ENCODE data around the gene MEF2C.

DNA sequence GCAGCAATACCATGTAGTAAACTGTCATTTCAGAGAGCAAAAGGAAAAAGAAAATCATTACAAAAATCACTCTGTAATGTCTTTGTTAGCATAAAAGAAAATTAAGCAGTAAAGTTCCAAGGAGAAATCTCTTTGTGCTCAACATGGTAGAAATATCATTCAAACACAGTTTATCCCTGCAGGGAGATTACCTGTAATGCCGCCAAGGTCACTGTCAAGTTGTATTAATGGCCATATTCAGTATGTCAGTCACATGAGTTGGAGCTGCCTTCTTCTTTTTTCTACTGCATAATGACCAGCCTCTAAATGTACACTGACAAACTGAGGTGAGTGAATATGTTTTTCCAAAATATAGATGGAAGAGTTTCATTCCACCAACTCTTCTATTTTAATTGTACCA is 36.5 kb downstream of the MEF2C start:
- no peak for TF ChIP-seq MTA1 (CRISPR knock-in tag; IDR thresholded peaks at IDR 0.05; ENCODE audit: borderline replicate concordance)
- no peak for TF ChIP-seq NCOA2 (CRISPR knock-in tag; IDR thresholded peaks at IDR 0.05)
- TF ChIP-seq, protein P1, sequence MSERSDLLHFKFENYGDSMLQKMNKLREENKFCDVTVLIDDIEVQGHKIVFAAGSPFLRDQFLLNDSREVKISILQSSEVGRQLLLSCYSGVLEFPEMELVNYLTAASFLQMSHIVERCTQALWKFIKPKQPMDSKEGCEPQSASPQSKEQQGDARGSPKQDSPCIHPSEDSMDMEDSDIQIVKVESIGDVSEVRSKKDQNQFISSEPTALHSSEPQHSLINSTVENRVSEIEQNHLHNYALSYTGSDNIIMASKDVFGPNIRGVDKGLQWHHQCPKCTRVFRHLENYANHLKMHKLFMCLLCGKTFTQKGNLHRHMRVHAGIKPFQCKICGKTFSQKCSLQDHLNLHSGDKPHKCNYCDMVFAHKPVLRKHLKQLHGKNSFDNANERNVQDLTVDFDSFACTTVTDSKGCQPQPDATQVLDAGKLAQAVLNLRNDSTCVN (CRISPR knock-in tag; IDR thresholded peaks at IDR 0.05; ENCODE audit: borderline replicate concordance), result no peak
- TF ChIP-seq JUND (CRISPR knock-in tag; IDR thresholded peaks at IDR 0.05), result no peak
- no peak for TF ChIP-seq ZNF589 (CRISPR knock-in tag; conservative IDR thresholded peaks at IDR 0.05)
- no peak for TF ChIP-seq ZNF776 (CRISPR knock-in tag; IDR thresholded peaks at IDR 0.05)
- TF ChIP-seq ZBTB20 (CRISPR knock-in tag; IDR thresholded peaks at IDR 0.05; ENCODE audit: borderline replicate concordance, low read depth), result no peak
- no peak for TF ChIP-seq POLR2A (IDR thresholded peaks at IDR 0.05; ENCODE audit: insufficient read depth in 1 of 2, low read depth in 2 of 2, low read length in 2 of 2)
- TF ChIP-seq, protein P2, sequence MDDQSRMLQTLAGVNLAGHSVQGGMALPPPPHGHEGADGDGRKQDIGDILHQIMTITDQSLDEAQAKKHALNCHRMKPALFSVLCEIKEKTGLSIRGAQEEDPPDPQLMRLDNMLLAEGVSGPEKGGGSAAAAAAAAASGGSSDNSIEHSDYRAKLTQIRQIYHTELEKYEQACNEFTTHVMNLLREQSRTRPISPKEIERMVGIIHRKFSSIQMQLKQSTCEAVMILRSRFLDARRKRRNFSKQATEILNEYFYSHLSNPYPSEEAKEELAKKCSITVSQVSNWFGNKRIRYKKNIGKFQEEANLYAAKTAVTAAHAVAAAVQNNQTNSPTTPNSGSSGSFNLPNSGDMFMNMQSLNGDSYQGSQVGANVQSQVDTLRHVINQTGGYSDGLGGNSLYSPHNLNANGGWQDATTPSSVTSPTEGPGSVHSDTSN (CRISPR knock-in tag; IDR thresholded peaks at IDR 0.05; ENCODE audit: borderline replicate concordance), result no peak
